GM06990 (cell line): ENCODE results near the gene PPP3R2.
A peak's percentile ranks its signal among the peaks of the same experiment; 100 is the strongest.
"Not testable (repeated sequence)": the region's sequence is repeated elsewhere in the genome, so short reads cannot be mapped to it uniquely, and the experiment has no call there.

Source experiments
- DNase-seq: peaks from one replicate; pipeline ENCODE4 v3.0.0-alpha.2; 2011; ENCODE audit not compliant: insufficient read length; ENCODE audit errors: extremely low read depth
- H3K27me3 ChIP-seq: replicated peaks from 2 replicates; pipeline ENCODE4 v1.6.0; 2011; ENCODE audit warnings: low read length; ENCODE audit not compliant: control insufficient read depth, insufficient read depth
- H3K36me3 ChIP-seq: 2 replicates; pipeline ENCODE4 v1.5.1; 2011; ENCODE audit warnings: low read length; ENCODE audit not compliant: control insufficient read depth, insufficient read depth
- H3K4me3 ChIP-seq: replicated peaks from 2 replicates; pipeline ENCODE4 v1.5.1; 2011; ENCODE audit warnings: low read depth, mild to moderate bottlenecking, control low read depth, low read length
- CTCF ChIP-seq: IDR thresholded peaks from 2 replicates; pipeline ENCODE4 v1.5.1; 2011; ENCODE audit warnings: low read length, control low read depth, mild to moderate bottlenecking, inconsistent platforms; ENCODE audit not compliant: insufficient read depth, poor library complexity, severe bottlenecking

Gene PPP3R2

GRCh38 chr9:101567725-101568350 is 26.9 kb downstream of the PPP3R2 start:
- no peak for TF ChIP-seq CTCF
- DNase-seq = no peak
- Histone ChIP-seq H3K27me3 (no peaks in the 10 kb centered on the region), H3K36me3 (peaks cover 7% of the 10 kb centered on the region), H3K4me3 (no peak overlapping the region)

- no peak for DNase-seq
- H3K36me3 ChIP-seq = peaks cover 8% of the 10 kb centered on the region
Observed at GRCh38 chr9:101566904-101567724, 27.7 kb downstream of the PPP3R2 start.

GRCh38 chr9:101564252-101564651 is 30.5 kb downstream of the PPP3R2 start:
- H3K36me3 ChIP-seq = peaks cover 11% of the 10 kb centered on the region
- no peak for DNase-seq
- TF ChIP-seq CTCF = no peak
- H3K4me3 ChIP-seq = no peak overlapping the region
- H3K27me3 ChIP-seq = no peaks in the 10 kb centered on the region

More at GRCh38 chr9:101566904-101567724, 27.7 kb downstream of the PPP3R2 start:
- Histone ChIP-seq H3K4me3 (no peak overlapping the region), H3K27me3 (no peaks in the 10 kb centered on the region)
- peak; percentile 64 for TF ChIP-seq CTCF

- H3K4me3 ChIP-seq = no peak overlapping the region
- H3K27me3 ChIP-seq = no peaks in the 10 kb centered on the region
- H3K36me3 ChIP-seq = peaks cover 12% of the 10 kb centered on the region
- TF ChIP-seq CTCF = no peak
- no peak for DNase-seq
Observed at GRCh38 chr9:101562966-101563365, 31.8 kb downstream of the PPP3R2 start.

GRCh38 chr9:101561740-101562139 is 33.0 kb downstream of the PPP3R2 start:
- DNase-seq = no peak
- H3K27me3 ChIP-seq = no peaks in the 10 kb centered on the region
- TF ChIP-seq CTCF = no peak
- no peak overlapping the region for H3K4me3 ChIP-seq
- peaks cover 13% of the 10 kb centered on the region for H3K36me3 ChIP-seq

- H3K27me3 ChIP-seq, H3K4me3 ChIP-seq, H3K36me3 ChIP-seq, DNase-seq: not testable (repeated sequence)
Observed at GRCh38 chr9:101549472-101550098, 45.2 kb downstream of the PPP3R2 start.
